GM12878 (cell line): Measurements from ENCODE around the gene APEX1. TPM values are rescaled to one million over a fixed set of nuclear protein-coding genes. Genes with fewer than 3 reads are reported as not detected.

Source experiments
- ASH2L ChIP-seq: fragments of 300-600, 200-600 bp; sonication (generic); IDR thresholded peaks from 2 replicates; pipeline ENCODE4 v1.6.1; 2017; ENCODE audit warnings: low read depth, mild to moderate bottlenecking, borderline replicate concordance
- CEBPB ChIP-seq, 2 experiments: fragments of 150-350 bp in 1 of 2; IDR thresholded peaks; 2 replicates each; pipeline ENCODE4 v1.6.1; 2012 to 2014; ENCODE audit warnings: low read depth in 2 of 2, low read length in 2 of 2, borderline replicate concordance in 1 of 2, inconsistent platforms in 1 of 2
- EP300 ChIP-seq, 2 experiments: fragments of 150-350 bp in 1 of 2; IDR thresholded peaks; 2 replicates each; pipeline ENCODE4 v1.6.1; 2011 to 2012; ENCODE audit warnings: low read depth in 2 of 2, low read length in 2 of 2, borderline replicate concordance in 1 of 2, improper control_type of control experiment in 1 of 2, inconsistent platforms in 1 of 2; ENCODE audit not compliant: control insufficient read depth in 1 of 2
- GATAD2B ChIP-seq: fragments of 450-650 bp; conservative IDR thresholded peaks from 2 replicates; pipeline ENCODE4 v1.6.1; 2017; ENCODE audit warnings: low read depth, mild to moderate bottlenecking, moderate library complexity
- MEF2B ChIP-seq: fragments of 450-650 bp; IDR thresholded peaks from 2 replicates; pipeline ENCODE4 v1.6.1; 2018; ENCODE audit warnings: mild to moderate bottlenecking, moderate library complexity; ENCODE audit not compliant: partially characterized antibody, poor library complexity, severe bottlenecking
- NFYA ChIP-seq: IDR thresholded peaks from 2 replicates; pipeline ENCODE4 v1.6.1; 2011; ENCODE audit warnings: low read depth, mild to moderate bottlenecking, low read length, improper control_type of control experiment, borderline replicate concordance
- NFYB ChIP-seq: IDR thresholded peaks from 2 replicates; pipeline ENCODE4 v1.6.1; 2011; ENCODE audit warnings: low read depth, mild to moderate bottlenecking, low read length, improper control_type of control experiment, moderate library complexity; ENCODE audit not compliant: insufficient read depth
- RELA ChIP-seq: fragments of 450-650 bp; IDR thresholded peaks from 2 replicates; pipeline ENCODE4 v1.8.0; 2014; ENCODE audit warnings: borderline replicate concordance; ENCODE audit not compliant: partially characterized antibody
- SIX5 ChIP-seq: IDR thresholded peaks from 2 replicates; pipeline ENCODE4 v1.6.1; 2011; ENCODE audit warnings: mild to moderate bottlenecking, low read depth, low read length, moderate library complexity; ENCODE audit not compliant: severe bottlenecking
- SREBF1 ChIP-seq: IDR thresholded peaks from 2 replicates; pipeline ENCODE4 v1.6.1; 2012; ENCODE audit warnings: mild to moderate bottlenecking, low read length
- ZNF24 ChIP-seq: fragments of 450-650 bp; IDR thresholded peaks from 2 replicates; pipeline ENCODE4 v1.6.1; 2017; ENCODE audit warnings: antibody characterized with exemption, mild to moderate bottlenecking
- polyA plus RNA-seq, 11 experiments: library from polyadenylated mRNA; depleted of rRNA in 4 of 11; unstranded in 6 of 11; stranded (reverse) in 5 of 11; fragments of >200 nt; fragmentation: Nextera tagmentation in 4 of 11; fragmentation: Illumina TruSeq in 1 of 11; extraction: Ambion mirVana in 4 of 11; extraction: Trizol in 1 of 11; gene quantifications; 1 replicate in 1 of 11; 2 replicates in 10 of 11; pipeline versions ENCODE4 v1.2.1 to v1.2.3, GENCODE V29; 2011 to 2016; ENCODE audit warnings: inconsistent platforms in 2 of 11, missing spikeins in 2 of 11, low read depth in 1 of 11
- total RNA-seq, 4 experiments: library from RNA; depleted of rRNA in 3 of 4; stranded (reverse); fragments of >200 nt in 3 of 4; fragmentation: Illumina TruSeq in 1 of 4; extraction: Trizol in 1 of 4; gene quantifications; 2 replicates each; pipeline versions ENCODE4 v1.2.1 to v1.2.3, GENCODE V29; 2013 to 2021
- TF ChIP-seq, protein P1 (sequence below): fragments of 450-650 bp; conservative IDR thresholded peaks from 2 replicates; pipeline ENCODE4 v1.6.1; 2017; ENCODE audit warnings: mild to moderate bottlenecking, moderate library complexity
- TF ChIP-seq, protein P2 (sequence below): IDR thresholded peaks from 2 replicates; pipeline ENCODE4 v1.6.1; 2012; ENCODE audit warnings: low read depth, low read length, improper control_type of control experiment
- TF ChIP-seq, protein P3 (sequence below): fragments of 450-650 bp; IDR thresholded peaks from 2 replicates; pipeline ENCODE4 v1.6.1; 2016; ENCODE audit warnings: mild to moderate bottlenecking
- TF ChIP-seq, protein P4 (sequence below): fragments of 150-350 bp; IDR thresholded peaks from 2 replicates; pipeline ENCODE4 v1.6.1; 2016; ENCODE audit warnings: low read depth, low read length
- TF ChIP-seq, protein P5 (sequence below): fragments of 450-650 bp; IDR thresholded peaks from 2 replicates; pipeline ENCODE4 v1.6.1; 2017; ENCODE audit warnings: antibody characterized with exemption, mild to moderate bottlenecking, moderate library complexity

Gene APEX1
- total and polyA plus RNA-seq, 10 of the 15 experiments (the other 5 are each of a cell fraction or from before 2014, with no cell fraction given): 115 to 407 (median 300) TPM

DNA sequence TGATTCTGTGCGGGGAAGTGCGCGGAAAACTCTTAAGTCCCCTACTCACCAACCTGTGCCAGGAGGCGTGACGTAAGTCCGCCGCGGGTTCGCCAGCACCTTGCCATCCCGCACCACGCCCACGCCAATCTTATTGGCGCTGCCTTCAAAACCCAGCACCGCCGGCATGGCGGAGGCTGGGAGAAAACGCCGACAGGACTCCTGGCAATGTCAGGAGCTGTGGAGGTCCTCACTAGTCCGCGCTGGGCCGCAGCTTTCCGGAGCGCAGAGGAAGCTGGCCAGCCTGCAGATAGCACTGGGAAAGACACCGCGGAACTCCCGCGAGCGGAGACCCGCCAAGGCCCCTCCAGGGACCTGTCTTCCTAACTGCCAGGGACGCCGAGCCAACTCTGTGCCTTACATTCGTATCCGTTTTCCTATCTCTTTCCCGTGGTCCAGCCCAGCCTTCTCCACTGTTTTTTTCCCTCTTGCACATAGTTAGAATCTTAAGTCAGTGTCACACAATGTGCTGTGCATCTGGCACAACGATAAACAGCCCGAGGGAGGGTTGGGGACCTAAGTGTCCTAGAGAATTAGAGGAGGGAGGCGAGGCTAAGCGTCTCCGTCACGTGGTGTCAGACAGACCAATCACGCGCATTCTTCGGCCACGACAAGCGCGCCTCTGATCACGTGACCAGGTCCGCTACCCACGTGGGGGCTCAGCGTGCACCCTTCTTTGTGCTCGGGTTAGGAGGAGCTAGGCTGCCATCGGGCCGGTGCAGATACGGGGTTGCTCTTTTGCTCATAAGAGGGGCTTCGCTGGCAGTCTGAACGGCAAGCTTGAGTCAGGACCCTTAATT, at the start of gene APEX1, which contains the start of gene OSGEP (continued):
- TF ChIP-seq, protein P1, sequence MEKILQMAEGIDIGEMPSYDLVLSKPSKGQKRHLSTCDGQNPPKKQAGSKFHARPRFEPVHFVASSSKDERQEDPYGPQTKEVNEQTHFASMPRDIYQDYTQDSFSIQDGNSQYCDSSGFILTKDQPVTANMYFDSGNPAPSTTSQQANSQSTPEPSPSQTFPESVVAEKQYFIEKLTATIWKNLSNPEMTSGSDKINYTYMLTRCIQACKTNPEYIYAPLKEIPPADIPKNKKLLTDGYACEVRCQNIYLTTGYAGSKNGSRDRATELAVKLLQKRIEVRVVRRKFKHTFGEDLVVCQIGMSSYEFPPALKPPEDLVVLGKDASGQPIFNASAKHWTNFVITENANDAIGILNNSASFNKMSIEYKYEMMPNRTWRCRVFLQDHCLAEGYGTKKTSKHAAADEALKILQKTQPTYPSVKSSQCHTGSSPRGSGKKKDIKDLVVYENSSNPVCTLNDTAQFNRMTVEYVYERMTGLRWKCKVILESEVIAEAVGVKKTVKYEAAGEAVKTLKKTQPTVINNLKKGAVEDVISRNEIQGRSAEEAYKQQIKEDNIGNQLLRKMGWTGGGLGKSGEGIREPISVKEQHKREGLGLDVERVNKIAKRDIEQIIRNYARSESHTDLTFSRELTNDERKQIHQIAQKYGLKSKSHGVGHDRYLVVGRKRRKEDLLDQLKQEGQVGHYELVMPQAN: peak; percentile 97
- TF ChIP-seq RELA (peak; percentile 99), NFYB (peak; percentile 86), MEF2B (peak; percentile 91), NFYA (no peak), SREBF1 (no peak), EP300 (IDR thresholded peaks at IDR 0.05; ENCODE audit: borderline replicate concordance in 1 of 2, control insufficient read depth in 1 of 2, low read depth in 2 of 2, low read length in 2 of 2) (peak in 1 of 2 experiments; percentile 63; a peak in 2 of 4 replicates), ASH2L (peak; percentile 32; the same call in 1 of the 2 replicates), GATAD2B (peak; percentile 83), ZNF24 (no peak), CEBPB (IDR thresholded peaks at IDR 0.05; ENCODE audit: borderline replicate concordance in 1 of 2, low read depth in 2 of 2, low read length in 2 of 2) (no peak), SIX5 (peak; percentile 31)
- TF ChIP-seq, protein P2, sequence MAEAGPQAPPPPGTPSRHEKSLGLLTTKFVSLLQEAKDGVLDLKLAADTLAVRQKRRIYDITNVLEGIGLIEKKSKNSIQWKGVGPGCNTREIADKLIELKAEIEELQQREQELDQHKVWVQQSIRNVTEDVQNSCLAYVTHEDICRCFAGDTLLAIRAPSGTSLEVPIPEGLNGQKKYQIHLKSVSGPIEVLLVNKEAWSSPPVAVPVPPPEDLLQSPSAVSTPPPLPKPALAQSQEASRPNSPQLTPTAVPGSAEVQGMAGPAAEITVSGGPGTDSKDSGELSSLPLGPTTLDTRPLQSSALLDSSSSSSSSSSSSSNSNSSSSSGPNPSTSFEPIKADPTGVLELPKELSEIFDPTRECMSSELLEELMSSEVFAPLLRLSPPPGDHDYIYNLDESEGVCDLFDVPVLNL: peak; percentile 74
- TF ChIP-seq, protein P3, sequence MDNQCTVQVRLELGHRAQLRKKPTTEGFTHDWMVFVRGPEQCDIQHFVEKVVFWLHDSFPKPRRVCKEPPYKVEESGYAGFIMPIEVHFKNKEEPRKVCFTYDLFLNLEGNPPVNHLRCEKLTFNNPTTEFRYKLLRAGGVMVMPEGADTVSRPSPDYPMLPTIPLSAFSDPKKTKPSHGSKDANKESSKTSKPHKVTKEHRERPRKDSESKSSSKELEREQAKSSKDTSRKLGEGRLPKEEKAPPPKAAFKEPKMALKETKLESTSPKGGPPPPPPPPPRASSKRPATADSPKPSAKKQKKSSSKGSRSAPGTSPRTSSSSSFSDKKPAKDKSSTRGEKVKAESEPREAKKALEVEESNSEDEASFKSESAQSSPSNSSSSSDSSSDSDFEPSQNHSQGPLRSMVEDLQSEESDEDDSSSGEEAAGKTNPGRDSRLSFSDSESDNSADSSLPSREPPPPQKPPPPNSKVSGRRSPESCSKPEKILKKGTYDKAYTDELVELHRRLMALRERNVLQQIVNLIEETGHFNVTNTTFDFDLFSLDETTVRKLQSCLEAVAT: peak; percentile 52
- TF ChIP-seq, protein P4, sequence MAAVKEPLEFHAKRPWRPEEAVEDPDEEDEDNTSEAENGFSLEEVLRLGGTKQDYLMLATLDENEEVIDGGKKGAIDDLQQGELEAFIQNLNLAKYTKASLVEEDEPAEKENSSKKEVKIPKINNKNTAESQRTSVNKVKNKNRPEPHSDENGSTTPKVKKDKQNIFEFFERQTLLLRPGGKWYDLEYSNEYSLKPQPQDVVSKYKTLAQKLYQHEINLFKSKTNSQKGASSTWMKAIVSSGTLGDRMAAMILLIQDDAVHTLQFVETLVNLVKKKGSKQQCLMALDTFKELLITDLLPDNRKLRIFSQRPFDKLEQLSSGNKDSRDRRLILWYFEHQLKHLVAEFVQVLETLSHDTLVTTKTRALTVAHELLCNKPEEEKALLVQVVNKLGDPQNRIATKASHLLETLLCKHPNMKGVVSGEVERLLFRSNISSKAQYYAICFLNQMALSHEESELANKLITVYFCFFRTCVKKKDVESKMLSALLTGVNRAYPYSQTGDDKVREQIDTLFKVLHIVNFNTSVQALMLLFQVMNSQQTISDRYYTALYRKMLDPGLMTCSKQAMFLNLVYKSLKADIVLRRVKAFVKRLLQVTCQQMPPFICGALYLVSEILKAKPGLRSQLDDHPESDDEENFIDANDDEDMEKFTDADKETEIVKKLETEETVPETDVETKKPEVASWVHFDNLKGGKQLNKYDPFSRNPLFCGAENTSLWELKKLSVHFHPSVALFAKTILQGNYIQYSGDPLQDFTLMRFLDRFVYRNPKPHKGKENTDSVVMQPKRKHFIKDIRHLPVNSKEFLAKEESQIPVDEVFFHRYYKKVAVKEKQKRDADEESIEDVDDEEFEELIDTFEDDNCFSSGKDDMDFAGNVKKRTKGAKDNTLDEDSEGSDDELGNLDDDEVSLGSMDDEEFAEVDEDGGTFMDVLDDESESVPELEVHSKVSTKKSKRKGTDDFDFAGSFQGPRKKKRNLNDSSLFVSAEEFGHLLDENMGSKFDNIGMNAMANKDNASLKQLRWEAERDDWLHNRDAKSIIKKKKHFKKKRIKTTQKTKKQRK: no peak
- TF ChIP-seq, protein P5, sequence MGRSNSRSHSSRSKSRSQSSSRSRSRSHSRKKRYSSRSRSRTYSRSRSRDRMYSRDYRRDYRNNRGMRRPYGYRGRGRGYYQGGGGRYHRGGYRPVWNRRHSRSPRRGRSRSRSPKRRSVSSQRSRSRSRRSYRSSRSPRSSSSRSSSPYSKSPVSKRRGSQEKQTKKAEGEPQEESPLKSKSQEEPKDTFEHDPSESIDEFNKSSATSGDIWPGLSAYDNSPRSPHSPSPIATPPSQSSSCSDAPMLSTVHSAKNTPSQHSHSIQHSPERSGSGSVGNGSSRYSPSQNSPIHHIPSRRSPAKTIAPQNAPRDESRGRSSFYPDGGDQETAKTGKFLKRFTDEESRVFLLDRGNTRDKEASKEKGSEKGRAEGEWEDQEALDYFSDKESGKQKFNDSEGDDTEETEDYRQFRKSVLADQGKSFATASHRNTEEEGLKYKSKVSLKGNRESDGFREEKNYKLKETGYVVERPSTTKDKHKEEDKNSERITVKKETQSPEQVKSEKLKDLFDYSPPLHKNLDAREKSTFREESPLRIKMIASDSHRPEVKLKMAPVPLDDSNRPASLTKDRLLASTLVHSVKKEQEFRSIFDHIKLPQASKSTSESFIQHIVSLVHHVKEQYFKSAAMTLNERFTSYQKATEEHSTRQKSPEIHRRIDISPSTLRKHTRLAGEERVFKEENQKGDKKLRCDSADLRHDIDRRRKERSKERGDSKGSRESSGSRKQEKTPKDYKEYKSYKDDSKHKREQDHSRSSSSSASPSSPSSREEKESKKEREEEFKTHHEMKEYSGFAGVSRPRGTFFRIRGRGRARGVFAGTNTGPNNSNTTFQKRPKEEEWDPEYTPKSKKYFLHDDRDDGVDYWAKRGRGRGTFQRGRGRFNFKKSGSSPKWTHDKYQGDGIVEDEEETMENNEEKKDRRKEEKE: no peak
